Lower lobe of right lung (tissue), 2 donors: ENCODE data around the gene COQ10B. TPM values are rescaled to one million over a fixed set of nuclear protein-coding genes. Genes with fewer than 3 reads are reported as not detected.

Experiments
- ATAC-seq, 2 donors: fragments of 200-7000 bp; cut with Tn5 transposase; one replicate each; pipeline ENCODE4 v1.9.1; 2020 to 2022; ENCODE audit warnings: mild to moderate bottlenecking in 2 of 2, moderate library complexity in 2 of 2
- DNase-seq: peaks from one replicate; pipeline ENCODE4 v3.0.0-alpha.2; 2020
- H3K27ac ChIP-seq: fragments of 200-600 bp; one replicate; pipeline ENCODE4 v1.8.0; 2022
- H3K27me3 ChIP-seq: fragments of 200-600 bp; one replicate; pipeline ENCODE4 v1.8.0; 2022; ENCODE audit warnings: low read depth
- H3K36me3 ChIP-seq: fragments of 200-600 bp; one replicate; pipeline ENCODE4 v1.8.0; 2022; ENCODE audit warnings: mild to moderate bottlenecking
- H3K4me1 ChIP-seq: fragments of 200-600 bp; one replicate; pipeline ENCODE4 v1.8.0; 2022
- H3K4me3 ChIP-seq: fragments of 200-600 bp; one replicate; pipeline ENCODE4 v1.8.0; 2022; ENCODE audit warnings: mild to moderate bottlenecking
- H3K9me3 ChIP-seq: fragments of 200-600 bp; one replicate; pipeline ENCODE4 v1.8.0; 2022
- CTCF ChIP-seq: fragments of 200-600 bp; IDR thresholded peaks from one replicate; pipeline ENCODE4 v1.8.0; 2022; ENCODE audit warnings: antibody characterized with exemption, mild to moderate bottlenecking
- intact Hi-C: fragments of 100-400 bp; cut with DNase I; formaldehyde crosslinking; loops from one replicate; pipeline ENCODE4 v1.11.0; 2022
- total RNA-seq: library from RNA; stranded (reverse); fragmentation: NEBNext Ultra II Directional; extraction: Animal tissue kit (Norgen Biotek cat#: 25700); gene quantifications from one replicate; pipeline ENCODE4 v1.2.1, GENCODE V29; 2021
- donor health status: DM: no; HTN: yes; CAD: no; lungs with severe emphysema.

Gene COQ10B
- total RNA-seq, 1 donor from 2014 or later: 24.3 TPM

GRCh38 chr2:197504000-197504399 is 50.6 kb downstream of the COQ10B start:
- Histone ChIP-seq H3K9me3 (no peaks in the 10 kb centered on the region), H3K4me1 (peaks cover 22% of the 10 kb centered on the region), H3K4me3 (no peak overlapping the region), H3K27me3 (no peaks in the 10 kb centered on the region), H3K36me3 (peaks cover 30% of the 10 kb centered on the region), H3K27ac (no peak overlapping the region)
- DNase-seq: no peak
- ATAC-seq: no peak
- intact Hi-C loops: loop anchor here (10.0 kb wide), 1 partner anchor 271 kb away; no protein-coding TSS in a partner anchor
- no peak for TF ChIP-seq CTCF

- DNase-seq (no peak), ATAC-seq (no peak)
- H3K4me3 ChIP-seq: no peak overlapping the region
- no peaks in the 10 kb centered on the region for H3K27me3 ChIP-seq
- H3K9me3 ChIP-seq: no peaks in the 10 kb centered on the region
- peaks cover 22% of the 10 kb centered on the region for H3K4me1 ChIP-seq
- no peak for TF ChIP-seq CTCF
- intact Hi-C loops: loop anchor here (10.0 kb wide), 1 partner anchor 270 kb away; no protein-coding TSS in a partner anchor
- no peak overlapping the region for H3K27ac ChIP-seq
- H3K36me3 ChIP-seq: peaks cover 30% of the 10 kb centered on the region
Measured at GRCh38 chr2:197504512-197504911, 51.2 kb downstream of the COQ10B start.

GRCh38 chr2:197506658-197507057 is 53.3 kb downstream of the COQ10B start:
- TF ChIP-seq CTCF: no peak
- DNase-seq (no peak), ATAC-seq (no peak)
- Histone ChIP-seq H3K36me3 (peaks cover 30% of the 10 kb centered on the region), H3K4me3 (no peak overlapping the region), H3K4me1 (peaks cover 14% of the 10 kb centered on the region), H3K27ac (no peak overlapping the region), H3K27me3 (no peaks in the 10 kb centered on the region), H3K9me3 (no peaks in the 10 kb centered on the region)
- intact Hi-C loops: loop anchor here (10.0 kb wide), 1 partner anchor 268 kb away; no protein-coding TSS in a partner anchor

GRCh38 chr2:197513915-197514314 is 60.6 kb downstream of the COQ10B start:
- peaks cover 21% of the 10 kb centered on the region for H3K4me1 ChIP-seq
- H3K27ac ChIP-seq: no peak overlapping the region
- no peak for TF ChIP-seq CTCF
- no peak overlapping the region for H3K4me3 ChIP-seq
- intact Hi-C loops: no loop called here
- no peaks in the 10 kb centered on the region for H3K27me3 ChIP-seq
- no peak for DNase-seq
- H3K9me3 ChIP-seq: no peaks in the 10 kb centered on the region
- H3K36me3 ChIP-seq: no peaks in the 10 kb centered on the region
- no peak for ATAC-seq

GRCh38 chr2:197514754-197515153 is 61.4 kb downstream of the COQ10B start:
- Histone ChIP-seq H3K9me3 (no peaks in the 10 kb centered on the region), H3K4me3 (peak overlapping the region; percentile 93), H3K4me1 (peaks cover 25% of the 10 kb centered on the region), H3K27me3 (no peaks in the 10 kb centered on the region), H3K27ac (peak overlapping the region; percentile 95), H3K36me3 (no peaks in the 10 kb centered on the region)
- DNase-seq: no peak
- no peak for ATAC-seq
- no peak for TF ChIP-seq CTCF
- intact Hi-C loops: no loop called here
